EH (cell line): ENCODE data around the gene SLFNL1.
A peak's percentile ranks its signal among the peaks of the same experiment; 100 is the strongest.

Source experiments
- DNase-seq: peaks from one replicate; pipeline ENCODE4 v3.0.0-alpha.2; 2015; ENCODE audit warnings: low read depth

Gene SLFNL1

DNA sequence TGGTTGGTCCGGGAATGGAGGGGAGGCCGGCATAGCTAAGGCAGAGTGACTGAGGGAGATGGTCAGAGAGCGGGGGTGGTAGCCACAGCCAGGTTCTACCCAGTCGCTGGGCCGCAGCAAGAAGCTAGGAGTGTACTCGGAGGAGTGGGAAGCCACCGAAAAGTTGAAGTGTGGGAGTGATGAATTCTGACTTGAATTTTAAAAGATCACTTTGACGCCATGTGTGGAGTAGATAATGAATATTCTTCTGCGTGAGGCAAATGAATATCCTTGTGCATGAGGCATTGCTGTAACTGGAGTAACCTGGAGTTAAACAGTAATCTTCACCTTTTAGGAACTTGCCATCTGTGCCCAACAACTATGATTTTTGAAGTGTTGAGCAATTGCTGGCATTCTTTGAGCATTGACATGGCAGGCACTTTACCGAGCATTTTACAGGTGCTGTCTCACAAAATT is 35.2 kb downstream of the SLFNL1 start:
- no peak for DNase-seq

DNA sequence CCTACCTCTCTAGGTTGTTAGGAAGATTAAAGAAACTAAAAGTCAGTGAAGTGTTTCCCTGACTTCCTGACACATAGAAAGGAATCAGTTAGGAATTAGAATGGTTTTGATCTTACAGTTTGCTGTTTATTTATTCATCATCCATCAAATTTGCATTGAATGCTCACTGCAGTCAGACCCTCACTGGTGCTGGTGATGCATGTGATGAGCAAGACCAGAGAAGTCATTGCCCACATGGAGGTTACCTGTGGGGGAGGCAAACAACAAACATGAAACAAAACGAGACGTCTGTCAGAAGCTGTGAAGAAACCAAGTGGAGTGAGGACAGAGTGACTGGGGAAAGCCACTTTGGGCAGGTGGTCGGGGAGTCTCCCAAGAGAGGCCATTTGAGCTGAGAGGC is 35.6 kb downstream of the SLFNL1 start:
- DNase-seq = no peak

DNA sequence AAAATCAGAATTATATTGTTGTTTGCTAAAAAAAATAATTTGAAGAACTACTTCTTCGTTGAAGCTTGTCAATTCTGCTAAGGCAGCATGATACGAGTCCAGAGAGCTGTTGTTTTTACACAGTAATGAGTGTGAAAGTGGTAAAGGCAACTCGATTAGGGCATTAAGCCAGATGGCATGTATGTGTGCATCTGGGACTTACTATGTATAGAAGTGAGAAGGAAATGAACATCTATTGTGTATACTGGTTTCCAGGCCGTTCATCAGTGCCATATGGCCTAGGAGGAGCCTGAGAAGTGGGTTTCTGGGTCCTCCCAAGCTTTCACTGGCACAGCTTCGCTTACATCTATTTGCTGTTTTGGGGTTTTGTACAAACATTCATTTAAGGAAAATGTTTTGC is 36.4 kb downstream of the SLFNL1 start:
- DNase-seq = no peak

DNA sequence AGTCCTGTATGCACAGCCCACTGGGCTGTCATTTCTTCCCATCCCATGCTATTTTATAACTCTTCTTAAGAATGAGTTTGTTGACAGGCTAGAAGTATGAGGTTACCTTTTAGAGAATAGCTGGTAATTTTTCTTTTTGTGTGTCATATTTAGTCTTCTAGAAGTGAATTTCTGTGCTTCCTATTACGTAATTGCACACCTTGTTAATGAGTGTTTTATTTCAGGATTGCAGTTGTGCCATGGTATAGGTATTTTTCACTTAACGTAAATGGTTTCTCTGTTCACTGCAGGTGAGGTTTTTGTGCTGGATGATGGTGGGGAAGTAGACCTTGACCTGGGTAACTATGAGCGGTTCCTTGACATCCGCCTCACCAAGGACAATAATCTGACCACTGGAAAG is 37.0 kb downstream of the SLFNL1 start:
- no peak for DNase-seq

DNA sequence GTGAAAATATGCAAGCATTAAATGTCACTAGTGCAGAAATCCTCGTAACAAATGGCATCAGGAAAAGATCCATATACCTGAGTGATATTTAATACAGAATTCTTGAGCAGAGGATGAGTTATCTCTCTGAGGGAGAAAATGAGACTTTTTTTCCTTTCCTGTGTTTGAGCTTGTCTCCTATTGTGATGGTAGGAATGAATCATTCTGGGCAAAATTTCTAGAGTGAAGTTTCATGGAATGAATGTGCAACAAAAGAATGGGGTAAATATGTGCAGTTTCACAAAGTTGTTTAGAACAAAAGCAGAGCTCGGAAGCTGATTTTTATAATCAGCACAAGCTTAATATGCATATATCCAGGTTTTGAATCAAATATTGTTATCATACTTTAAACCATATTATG is 37.5 kb downstream of the SLFNL1 start:
- DNase-seq = peak; percentile 70

DNA sequence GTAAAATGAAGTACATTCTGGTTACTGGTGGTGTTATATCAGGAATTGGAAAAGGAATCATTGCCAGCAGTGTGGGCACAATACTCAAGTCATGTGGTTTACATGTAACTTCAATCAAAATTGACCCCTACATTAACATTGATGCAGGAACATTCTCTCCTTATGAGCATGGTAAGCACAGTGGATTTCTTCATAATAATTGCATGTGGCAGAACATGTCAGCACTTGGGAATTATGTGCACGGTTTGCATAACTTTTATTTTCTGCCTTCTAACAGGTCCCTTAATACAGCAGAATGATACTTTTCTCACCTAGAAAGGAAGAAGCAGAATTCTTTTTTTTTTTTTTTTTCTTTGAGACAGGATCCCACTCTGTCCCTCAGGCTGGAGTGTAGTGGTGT is 38.2 kb downstream of the SLFNL1 start:
- DNase-seq = peak; percentile 35

DNA sequence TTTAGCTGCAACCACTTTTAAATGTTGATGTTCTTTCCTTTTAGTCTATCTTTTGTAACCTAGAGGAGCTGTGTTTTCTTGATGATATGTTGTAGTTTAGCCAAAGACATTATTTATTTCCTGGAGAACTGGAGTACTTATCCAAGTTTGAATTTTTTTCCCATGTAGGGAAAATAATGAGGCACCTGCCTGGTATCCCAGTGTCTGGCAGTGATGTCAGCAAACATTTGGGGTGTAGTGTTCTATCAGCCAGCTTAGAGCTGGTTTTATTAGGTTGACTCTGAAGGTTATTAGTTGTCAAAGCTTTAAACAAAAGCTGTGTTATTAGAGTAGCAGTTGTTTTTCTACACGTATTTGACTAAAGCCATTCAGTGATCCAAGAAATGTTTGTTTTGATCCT is 38.8 kb downstream of the SLFNL1 start:
- DNase-seq = peak; percentile 60

DNA sequence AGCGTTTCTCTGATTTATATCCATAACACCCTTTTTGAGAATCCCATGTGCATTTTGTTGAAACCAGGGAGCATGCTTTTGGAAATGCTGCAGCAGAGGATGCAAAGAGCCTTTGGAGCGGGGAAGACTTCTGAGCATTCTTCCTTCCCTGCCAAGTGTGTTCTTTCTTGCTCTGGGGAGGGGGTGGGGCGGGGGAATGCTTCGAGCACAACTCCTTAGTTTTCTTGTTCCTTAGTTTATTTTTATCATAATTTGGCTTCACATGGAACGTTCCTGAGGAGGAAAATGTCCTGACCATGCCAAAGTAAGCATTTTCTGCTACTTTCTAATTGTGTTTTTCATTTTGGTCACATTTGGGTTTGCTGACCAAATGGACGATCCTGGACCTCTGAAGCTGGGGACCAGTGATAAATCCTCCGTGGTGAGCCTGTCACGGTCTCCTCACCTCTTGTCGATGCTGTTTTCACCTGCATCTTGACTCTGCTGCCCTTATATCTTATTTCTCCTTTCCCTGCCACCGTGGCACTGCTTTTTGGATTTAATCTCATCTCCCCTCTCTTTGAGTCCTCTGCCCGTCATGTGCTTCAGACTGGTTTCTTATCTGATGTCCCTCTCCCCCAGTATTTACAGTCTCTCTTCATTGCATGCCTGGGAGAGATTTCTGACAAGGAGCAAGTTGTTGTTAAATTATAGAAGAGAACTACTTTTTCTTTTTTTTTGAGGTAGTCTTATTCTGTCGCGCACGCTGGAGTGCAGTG is 39.7 kb downstream of the SLFNL1 start:
- DNase-seq = peak; percentile 72

DNA sequence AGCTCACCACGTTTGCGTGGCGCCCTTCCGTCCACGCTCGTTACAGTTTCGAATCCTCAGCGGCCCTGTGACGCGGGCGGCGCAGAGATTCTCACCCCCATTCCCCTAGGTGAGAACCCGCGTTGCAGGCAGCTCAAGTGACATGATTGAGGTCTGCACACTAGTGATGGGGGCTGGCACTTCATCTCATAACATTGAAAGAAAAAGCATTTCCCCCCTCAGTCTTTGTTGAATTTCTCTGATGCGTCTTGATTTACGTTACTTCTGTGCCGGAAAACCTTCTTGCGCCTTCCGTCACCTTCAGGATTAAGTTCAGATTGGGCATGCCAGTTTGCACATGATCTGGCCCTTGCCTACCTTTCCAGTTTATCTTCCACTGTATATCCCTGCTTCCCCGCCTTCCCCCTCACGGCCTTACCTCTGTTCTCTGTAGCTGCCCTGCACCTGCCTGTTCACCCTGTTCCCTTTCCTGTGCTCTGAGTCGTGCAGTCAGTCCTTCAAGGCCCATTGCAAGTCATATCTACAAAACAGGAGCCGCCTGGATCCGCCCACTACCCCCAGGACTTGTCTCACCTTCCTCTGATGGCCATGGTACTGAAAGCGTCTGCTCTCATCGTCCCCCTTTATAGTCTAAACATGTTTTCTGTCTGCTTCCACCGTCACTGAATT is 40.9 kb downstream of the SLFNL1 start:
- peak; percentile 59 for DNase-seq

DNA sequence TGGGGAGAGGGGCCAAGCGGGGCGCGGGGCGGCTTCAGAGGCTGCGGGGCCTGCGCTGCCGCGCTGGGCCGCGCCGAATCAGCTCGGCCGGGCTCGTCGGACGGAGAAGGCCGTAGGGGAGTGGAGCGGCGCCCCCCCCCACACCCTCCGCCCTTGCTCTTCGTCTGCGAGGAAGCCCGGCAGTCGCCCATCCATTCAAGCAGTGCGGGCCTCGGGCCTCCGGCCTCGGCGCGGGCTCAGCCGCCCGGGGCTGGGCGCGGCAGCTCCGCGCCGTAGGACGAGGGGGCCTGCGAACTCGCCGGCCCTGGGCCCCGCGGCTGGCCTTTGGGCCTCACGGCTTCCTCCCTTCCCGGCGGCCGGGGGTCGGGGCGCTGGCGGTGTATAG is 41.5 kb downstream of the SLFNL1 start:
- no peak for DNase-seq

DNA sequence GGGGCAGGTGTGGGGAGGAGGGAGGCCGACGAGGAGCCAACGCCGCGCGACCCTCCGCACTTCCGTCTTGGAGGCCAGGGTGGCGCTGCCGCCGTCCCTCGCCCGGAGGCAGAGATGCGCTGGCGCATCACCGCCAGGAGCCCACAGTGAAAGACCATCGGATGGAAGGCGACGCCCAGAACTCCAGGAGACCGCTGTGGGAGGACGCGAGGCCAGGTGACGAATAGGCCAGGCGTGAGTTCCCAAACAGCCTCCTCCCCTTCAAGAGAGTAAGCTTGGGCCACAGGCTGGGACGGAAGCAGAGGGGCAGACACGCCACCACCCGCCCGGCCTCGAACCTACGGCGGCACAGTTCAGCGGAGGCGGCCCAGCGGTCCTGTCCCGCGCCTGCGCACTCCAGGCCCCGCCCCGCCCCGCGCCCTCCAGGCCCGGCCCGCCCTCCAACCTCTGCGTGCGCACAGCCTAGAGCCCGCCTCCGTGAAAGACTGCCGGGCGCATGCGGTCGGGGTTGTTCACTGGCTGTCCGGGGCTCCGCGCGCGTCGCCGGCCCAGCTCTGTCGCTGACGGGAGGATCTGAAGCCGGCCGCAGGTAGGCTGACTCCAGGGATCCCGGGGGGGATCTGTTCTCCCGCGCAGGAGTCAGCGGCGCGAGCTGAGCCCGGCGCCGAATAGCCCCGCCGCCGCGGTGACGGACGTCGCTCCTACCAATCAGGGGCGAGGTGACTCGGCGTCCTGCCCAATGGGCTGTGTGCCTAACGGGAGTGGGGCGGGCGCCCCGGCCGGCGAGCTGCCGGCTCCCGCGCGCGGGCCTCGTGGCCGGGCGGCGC is 42.1 kb downstream of the SLFNL1 start, which contains the start of gene CTPS1:
Gene CTPS1 (plus strand): TSS at position 456 of the 827 bp plus-strand sequence. CDS start 3,595 bp downstream, outside the sequence.
- peak; percentile 95 for DNase-seq

DNA sequence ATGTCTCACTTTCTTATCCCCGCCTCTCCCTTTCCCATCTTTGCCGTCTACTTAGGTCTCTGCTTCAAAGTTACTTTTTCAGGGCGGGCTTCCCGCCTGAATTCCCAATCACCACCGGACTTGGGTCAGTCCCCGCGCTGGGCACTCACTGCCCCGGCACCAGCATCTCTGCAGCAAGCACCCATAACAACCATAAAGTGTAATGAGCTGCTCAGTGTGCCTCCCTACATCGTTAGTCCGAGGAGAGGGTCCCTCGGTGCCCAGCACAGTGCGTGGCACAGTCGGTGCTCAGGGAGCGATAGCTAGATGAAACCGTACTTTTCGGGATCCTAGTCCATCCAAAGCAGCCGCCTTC is 42.7 kb downstream of the SLFNL1 start:
- no peak for DNase-seq

DNA sequence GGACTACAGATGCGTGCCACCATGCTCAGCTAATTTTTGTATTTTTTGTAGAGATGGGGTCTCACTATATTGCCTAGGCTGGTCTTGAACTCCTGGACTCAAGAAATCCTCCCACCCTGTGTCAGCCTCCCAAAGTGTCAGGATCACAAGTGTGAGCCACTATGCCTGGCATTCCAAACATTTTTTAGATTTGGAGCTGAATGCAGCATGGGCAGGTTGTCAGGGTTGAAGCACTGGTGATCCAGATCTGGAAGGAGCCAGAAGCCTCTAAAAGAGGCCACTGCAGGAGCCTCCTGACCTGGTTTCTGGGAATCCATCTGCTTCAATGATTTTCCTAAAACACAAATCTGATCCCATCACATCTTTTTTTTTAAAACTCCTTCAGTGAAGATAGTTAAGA is 43.8 kb downstream of the SLFNL1 start:
- DNase-seq = peak; percentile 82

DNA sequence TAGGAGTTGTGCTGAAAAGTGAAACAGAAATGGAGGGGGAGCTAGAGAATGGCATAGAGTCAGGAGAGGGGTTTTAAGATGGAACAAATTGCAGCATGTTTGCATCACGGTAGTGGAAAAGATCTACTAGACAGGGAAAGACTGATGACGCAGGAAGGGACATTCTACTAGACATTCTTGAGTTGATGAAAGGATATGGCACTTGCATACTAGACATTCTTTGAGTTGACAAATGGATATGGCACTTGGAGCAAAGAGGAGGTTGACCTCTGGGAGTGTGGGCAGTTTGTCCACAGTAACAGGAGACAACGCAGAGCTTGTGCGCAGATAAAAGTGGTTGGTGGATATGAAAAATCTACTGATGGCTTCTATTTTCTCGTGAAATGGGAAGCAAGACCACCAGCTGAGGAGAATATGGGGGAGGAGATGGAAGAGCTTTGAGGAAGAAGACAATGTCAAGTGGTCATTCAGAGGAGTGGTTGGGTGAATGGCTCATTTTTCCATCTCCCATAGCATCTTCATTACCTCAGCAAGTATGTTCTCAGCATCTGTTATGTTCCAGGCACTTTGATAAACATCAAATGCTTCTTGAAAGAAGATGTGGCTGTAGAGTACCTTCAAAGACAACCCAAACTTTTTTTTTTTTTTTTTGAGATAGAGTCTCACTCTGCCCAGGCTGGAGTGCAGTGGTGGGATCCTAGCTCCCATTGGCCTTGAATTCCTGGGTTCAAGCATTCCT is 44.4 kb downstream of the SLFNL1 start:
- peak; percentile 99 for DNase-seq

DNA sequence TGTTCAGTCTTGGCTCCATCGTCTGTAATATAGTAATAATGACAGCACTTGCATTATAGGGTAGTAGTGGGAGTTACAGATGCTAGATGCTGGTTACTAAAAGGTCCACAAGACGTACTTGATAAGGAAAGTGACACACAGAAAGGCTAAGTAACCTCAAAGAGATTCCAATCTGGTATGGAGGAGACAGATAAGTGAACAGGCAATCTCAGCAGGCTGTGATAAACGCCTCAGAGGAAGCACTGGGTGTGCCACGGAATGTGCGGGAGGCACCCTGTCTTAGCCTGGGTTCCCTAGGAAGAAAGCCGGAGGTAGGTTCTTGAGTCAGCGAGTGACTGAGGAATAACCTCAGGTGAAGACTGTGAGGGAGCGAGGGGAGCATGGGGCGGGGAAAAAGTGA is 46.6 kb downstream of the SLFNL1 start:
- no peak for DNase-seq

DNA sequence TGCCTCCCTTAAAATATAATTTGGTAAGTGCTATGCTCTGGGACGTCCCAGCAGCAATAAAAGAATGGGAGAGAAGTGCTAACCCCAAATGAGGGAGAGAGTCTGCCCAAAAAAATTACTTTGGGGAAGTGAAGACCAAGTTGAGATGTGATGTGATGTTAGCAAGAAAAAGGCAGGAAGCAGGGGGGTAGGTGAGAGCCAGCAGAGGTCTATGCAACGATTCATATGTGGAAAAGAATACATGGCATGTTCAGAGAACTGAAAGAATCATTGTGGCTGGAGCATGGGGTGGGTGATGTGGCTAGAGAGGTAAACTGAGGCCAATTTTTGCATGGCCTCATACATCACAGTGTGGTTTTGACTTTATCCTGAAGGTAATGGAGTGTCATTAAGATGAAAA is 47.6 kb downstream of the SLFNL1 start:
- peak; percentile 51 for DNase-seq

DNA sequence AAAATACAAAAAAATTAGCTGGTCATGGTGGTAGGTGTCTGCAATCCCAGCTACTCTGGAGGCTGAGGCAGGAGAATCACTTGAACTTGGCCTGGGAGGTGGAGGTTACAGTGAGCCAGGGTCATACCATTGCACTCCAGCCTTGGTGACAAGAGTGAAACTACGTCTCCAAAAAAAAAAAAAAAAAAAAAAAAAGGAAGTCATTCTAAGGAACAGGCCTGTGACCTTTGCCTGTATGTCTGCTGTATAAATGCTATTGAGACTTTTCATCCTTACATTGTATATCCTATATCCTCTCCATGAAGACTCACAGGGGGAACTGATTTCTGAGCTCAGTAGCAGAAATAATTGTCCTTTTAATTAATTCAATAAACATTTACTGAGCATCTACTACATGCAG is 49.6 kb downstream of the SLFNL1 start:
- no peak for DNase-seq

DNA sequence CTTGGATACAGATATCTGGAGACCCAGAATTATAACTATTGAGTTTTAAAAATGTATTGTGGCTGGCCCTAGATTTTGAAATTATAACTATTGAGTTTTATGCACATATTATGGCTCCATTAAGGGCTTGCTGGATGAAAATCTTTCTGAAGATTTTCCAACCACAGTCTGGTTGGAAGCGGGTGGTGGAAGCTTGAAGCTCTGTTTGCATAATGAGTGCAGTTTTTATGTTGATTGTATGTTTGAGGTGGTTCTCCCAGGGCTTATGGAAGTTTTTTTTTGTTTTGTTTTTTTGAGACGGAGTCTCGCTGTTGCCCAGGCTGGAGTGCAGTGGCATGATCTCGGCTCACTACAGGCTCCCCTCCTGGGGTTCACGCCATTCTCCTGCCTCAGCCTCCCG is 52.1 kb downstream of the SLFNL1 start:
- no peak for DNase-seq

DNA sequence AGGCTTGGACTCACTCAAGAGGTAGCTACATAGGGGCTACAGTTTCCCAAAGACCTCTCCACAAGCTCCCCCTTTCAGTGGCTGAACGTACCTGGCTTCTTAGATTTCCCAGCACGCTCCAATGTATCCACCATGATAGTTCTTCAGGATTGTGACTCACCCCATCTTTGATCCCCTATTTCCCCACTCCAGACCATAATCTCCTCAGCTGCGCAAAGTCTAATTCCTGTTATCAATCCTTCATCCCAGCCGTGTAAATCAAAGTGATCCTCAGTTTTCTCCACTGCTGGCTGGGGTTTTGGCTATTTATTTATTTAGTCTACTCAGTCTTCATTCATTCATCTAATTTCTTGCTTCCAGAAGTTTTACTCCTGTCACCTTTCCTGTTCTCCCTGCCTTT is 55.1 kb downstream of the SLFNL1 start:
- DNase-seq = no peak
